HepG2 (cell line): Measurements from ENCODE around the gene PTPMT1. TPM values are rescaled to one million over a fixed set of nuclear protein-coding genes. Genes with fewer than 3 reads are reported as not detected.

Experiments
- ATAC-seq: fragments of 200-7000 bp; cut with Tn5 transposase; 3 replicates; pipeline ENCODE4 v1.9.1; 2020; ENCODE audit warnings: mild to moderate bottlenecking, moderate library complexity
- BruUV-seq: library from RNA; stranded (reverse); fragments of 400-500 nt; replicated peaks from 2 replicates; lab custom pipeline; 2021; lab: Mats Ljungman, UMichigan
- CTCF ChIA-PET: fragments of 300-600 bp; formaldehyde crosslinking; extraction: SDS; loops from one replicate; lab custom pipeline; 2021; ENCODE audit warnings: low total read pairs, inconsistent platforms, low intra/inter-chr PET ratio; lab: Yijun Ruan, JAX
- POLR2A ChIA-PET: fragments of 350-600 bp; sonication (Branson Sonifier 250); formaldehyde crosslinking; loops from one replicate; lab custom pipeline; 2020; ENCODE audit warnings: antibody characterized with exemption, inconsistent platforms; lab: Yijun Ruan, JAX
- DNase-seq: peaks from one replicate; pipeline ENCODE4 v3.0.0-alpha.2; 2015; ENCODE audit warnings: low spot score
- FAIRE-seq: peaks from 3 replicates; lab custom pipeline; 2011; peaks lifted over from hg19 to GRCh38; lab: Jason Lieb, UNC
- H2AFZ ChIP-seq: one replicate; pipeline ENCODE4 v1.6.1; 2011; ENCODE audit warnings: low read length, inconsistent platforms
- H3K27ac ChIP-seq: fragments of 300-600 bp; 3 replicates; pipeline ENCODE4 v1.8.0; 2011; ENCODE audit warnings: mixed run types, mild to moderate bottlenecking, mixed read lengths, low read length, inconsistent platforms; ENCODE audit not compliant: insufficient read depth; ENCODE audit errors: extremely low read length
- H3K27me3 ChIP-seq, 2 experiments: fragments of 200-600 bp in 1 of 2; 2 replicates in 1 of 2; 3 replicates in 1 of 2; pipeline versions ENCODE4 v1.6.0 to v1.8.0; 2011; ENCODE audit warnings: low read length in 2 of 2, mild to moderate bottlenecking in 2 of 2, moderate library complexity in 2 of 2, inconsistent platforms in 1 of 2; ENCODE audit not compliant: insufficient read depth in 2 of 2, control insufficient read depth in 1 of 2
- H3K36me3 ChIP-seq, 2 experiments: fragments of 200-600 bp in 1 of 2; replicated peaks in 1 of 2; 2 replicates in 1 of 2; 3 replicates in 1 of 2; pipeline versions ENCODE4 v1.5.1 to v1.8.0; 2011; ENCODE audit warnings: low read length in 2 of 2, inconsistent platforms in 1 of 2; ENCODE audit not compliant: insufficient read depth in 2 of 2, control insufficient read depth in 1 of 2
- H3K4me1 ChIP-seq: 2 replicates; pipeline ENCODE4 v1.5.1; 2012; ENCODE audit warnings: low read length, inconsistent platforms; ENCODE audit not compliant: insufficient read depth
- H3K4me2 ChIP-seq: 2 replicates; pipeline ENCODE4 v1.6.0; 2011; ENCODE audit warnings: low read depth, low read length, inconsistent platforms
- H3K4me3 ChIP-seq, 3 experiments: fragments of 200-600 bp in 1 of 3; sonication (generic), shearing (Covaris generic) in 1 of 3; replicated peaks in 1 of 3; 2 replicates each; pipeline ENCODE4 v1.5.1; 2011 to 2016; ENCODE audit warnings: low read length in 3 of 3, inconsistent platforms in 2 of 3, low read depth in 2 of 3, mild to moderate bottlenecking in 2 of 3, control low read depth in 1 of 3, mixed read lengths in 1 of 3; ENCODE audit not compliant: insufficient read depth in 1 of 3
- H3K79me2 ChIP-seq: one replicate; pipeline ENCODE4 v1.6.1; 2011; ENCODE audit warnings: low read length, inconsistent platforms; ENCODE audit not compliant: insufficient read depth
- H3K9ac ChIP-seq: 2 replicates; pipeline ENCODE4 v1.6.0; 2011; ENCODE audit warnings: mild to moderate bottlenecking, low read depth, low read length, inconsistent platforms; ENCODE audit not compliant: insufficient read depth
- H3K9me3 ChIP-seq: 2 replicates; pipeline ENCODE4 v1.5.1; 2012; ENCODE audit warnings: mild to moderate bottlenecking, low read length
- H4K20me1 ChIP-seq: 2 replicates; pipeline ENCODE4 v1.6.0; 2011; ENCODE audit warnings: inconsistent platforms, mild to moderate bottlenecking, low read length, moderate library complexity; ENCODE audit not compliant: insufficient read depth
- HNRNPUL1 ChIP-seq: fragments of 200-400 bp; formaldehyde crosslinking; IDR thresholded peaks from 2 replicates; pipeline ENCODE4 v1.6.1; 2017; ENCODE audit warnings: low read depth, mild to moderate bottlenecking, low read length, moderate library complexity
- WGBS: methylation state at CpG from one replicate; pipeline ENCODE4 v1.1.6; 2017; ENCODE audit warnings: low lambda C conversion rate; 5-methylcytosine and 5-hydroxymethylcytosine counted together
- in situ Hi-C: cut with HindIII; loops from 2 replicates; pipeline ENCODE4 v1.10.0; 2017; ENCODE audit warnings: low pct_unique_long_range_greater_than_20kb; ENCODE audit not compliant: extremely low pct_ligation_motif_present
- intact Hi-C: fragments of 100-400 bp; cut with micrococcal nuclease; formaldehyde crosslinking; loops from one replicate; pipeline ENCODE4 v1.10.0; 2022; ENCODE audit not compliant: unreplicated experiment
- polyA plus RNA-seq, 8 experiments: library from polyadenylated mRNA; depleted of rRNA in 3 of 8; stranded (reverse) in 7 of 8; unstranded in 1 of 8; fragments of >200 nt; fragmentation: Illumina TruSeq in 4 of 8; extraction: Trizol in 4 of 8; gene quantifications; 2 replicates each; pipeline versions ENCODE4 v1.2.1 to v1.2.3, GENCODE V29; 2011 to 2016; ENCODE audit warnings: low read depth in 4 of 8, missing spikeins in 1 of 8, mixed read lengths in 1 of 8; ENCODE audit not compliant: insufficient read depth in 1 of 8
- total RNA-seq, 5 experiments: library from RNA; depleted of rRNA; stranded (reverse); fragments of >200 nt; fragmentation: Illumina TruSeq; extraction: Trizol; gene quantifications; 2 replicates each; pipeline ENCODE4 v1.2.3, GENCODE V29; 2016; ENCODE audit warnings: low read depth in 1 of 5
- TF ChIP-seq, protein P1 (sequence below): sonication (generic); formaldehyde crosslinking; IDR thresholded peaks from 2 replicates; pipeline ENCODE4 v1.5.1; 2020; ENCODE audit warnings: mild to moderate bottlenecking, moderate library complexity, missing genetic modification reagents
- TF ChIP-seq, protein P2 (sequence below): sonication (generic); formaldehyde crosslinking; conservative IDR thresholded peaks from 2 replicates; pipeline ENCODE4 v1.4.0; 2020; ENCODE audit warnings: missing genetic modification reagents
- TF ChIP-seq, protein P3 (sequence below): sonication (generic); formaldehyde crosslinking; IDR thresholded peaks from 2 replicates; pipeline ENCODE4 v1.4.0; 2020; ENCODE audit warnings: mild to moderate bottlenecking, missing genetic modification reagents

PTPMT1 gene
- total and polyA plus RNA-seq, 2 of the 13 experiments (the other 11 are each of a cell fraction or from before 2014, with no cell fraction given) = 55.6 to 129 TPM

DNA sequence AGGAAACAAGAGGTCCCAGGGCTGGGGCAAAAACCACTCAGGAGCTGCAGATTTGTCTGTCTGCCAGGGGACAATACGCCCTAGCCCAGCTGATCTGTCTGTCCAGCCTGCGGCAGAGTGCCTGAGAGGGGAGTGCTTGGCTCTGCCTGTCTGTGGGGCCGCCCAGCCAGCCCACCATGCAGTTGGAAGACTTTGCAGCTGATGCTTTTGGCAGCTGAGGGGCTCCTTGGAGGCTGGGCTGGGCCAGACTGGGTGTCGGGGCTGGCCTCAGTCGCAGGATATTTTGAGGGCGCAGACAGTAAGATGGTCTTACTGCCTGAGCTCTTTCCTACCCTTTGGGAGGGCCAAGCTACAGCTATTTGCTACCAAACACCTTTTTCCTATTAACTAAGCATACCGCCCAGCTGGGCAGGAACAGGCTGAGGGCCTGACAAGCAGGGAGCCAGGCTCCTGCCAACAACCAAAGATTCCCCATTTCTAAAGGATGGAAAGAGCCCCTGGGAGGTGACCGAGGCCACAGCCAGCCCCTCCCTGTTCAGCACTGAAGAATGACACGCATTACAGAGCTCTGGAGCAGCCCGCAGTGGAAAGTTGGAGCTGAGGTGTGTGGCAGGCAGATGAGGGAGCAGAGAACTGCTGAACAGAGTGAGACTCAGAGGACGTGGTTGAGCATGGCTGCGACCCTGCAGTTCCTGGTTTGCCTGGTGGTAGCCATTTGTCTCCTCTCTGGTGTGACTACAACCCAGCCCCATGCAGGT is 20.9 kb downstream of the PTPMT1 start, which contains the start of gene FAM180B:
FAM180B (plus strand) TSS at position 581 of the 758 bp plus-strand sequence; CDS start at position 672, 91 bp downstream.
- peak within 1 kb of the TSS; percentile 58; the same call in 1 of the 2 replicates for H3K9ac ChIP-seq
- H2AFZ ChIP-seq = peak within 1 kb of the TSS; percentile 39
- no peaks in the 10 kb centered on the region for H3K9me3 ChIP-seq
- H4K20me1 ChIP-seq = no peaks in the 10 kb centered on the region
- FAIRE-seq (no peak), DNase-seq (no peak), ATAC-seq (peak; percentile 3; the same call in 1 of the 3 replicates)
- H3K79me2 ChIP-seq = no peaks in the 10 kb centered on the region
- in situ Hi-C loops = no loop called here
- no peaks in the 10 kb centered on the region for H3K27me3 ChIP-seq
- H3K36me3 ChIP-seq = peaks cover 10 to 30% of the 10 kb centered on the region in 2 experiments
- no peak within 1 kb of the TSS for H3K27ac ChIP-seq
- TF ChIP-seq, protein P1, sequence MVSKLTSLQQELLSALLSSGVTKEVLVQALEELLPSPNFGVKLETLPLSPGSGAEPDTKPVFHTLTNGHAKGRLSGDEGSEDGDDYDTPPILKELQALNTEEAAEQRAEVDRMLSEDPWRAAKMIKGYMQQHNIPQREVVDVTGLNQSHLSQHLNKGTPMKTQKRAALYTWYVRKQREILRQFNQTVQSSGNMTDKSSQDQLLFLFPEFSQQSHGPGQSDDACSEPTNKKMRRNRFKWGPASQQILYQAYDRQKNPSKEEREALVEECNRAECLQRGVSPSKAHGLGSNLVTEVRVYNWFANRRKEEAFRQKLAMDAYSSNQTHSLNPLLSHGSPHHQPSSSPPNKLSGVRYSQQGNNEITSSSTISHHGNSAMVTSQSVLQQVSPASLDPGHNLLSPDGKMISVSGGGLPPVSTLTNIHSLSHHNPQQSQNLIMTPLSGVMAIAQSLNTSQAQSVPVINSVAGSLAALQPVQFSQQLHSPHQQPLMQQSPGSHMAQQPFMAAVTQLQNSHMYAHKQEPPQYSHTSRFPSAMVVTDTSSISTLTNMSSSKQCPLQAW (CRISPR knock-in tag) = no peak
- TF ChIP-seq, protein P2, sequence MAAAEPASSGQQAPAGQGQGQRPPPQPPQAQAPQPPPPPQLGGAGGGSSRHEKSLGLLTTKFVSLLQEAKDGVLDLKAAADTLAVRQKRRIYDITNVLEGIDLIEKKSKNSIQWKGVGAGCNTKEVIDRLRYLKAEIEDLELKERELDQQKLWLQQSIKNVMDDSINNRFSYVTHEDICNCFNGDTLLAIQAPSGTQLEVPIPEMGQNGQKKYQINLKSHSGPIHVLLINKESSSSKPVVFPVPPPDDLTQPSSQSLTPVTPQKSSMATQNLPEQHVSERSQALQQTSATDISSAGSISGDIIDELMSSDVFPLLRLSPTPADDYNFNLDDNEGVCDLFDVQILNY = no peak
- TF ChIP-seq, protein P3, sequence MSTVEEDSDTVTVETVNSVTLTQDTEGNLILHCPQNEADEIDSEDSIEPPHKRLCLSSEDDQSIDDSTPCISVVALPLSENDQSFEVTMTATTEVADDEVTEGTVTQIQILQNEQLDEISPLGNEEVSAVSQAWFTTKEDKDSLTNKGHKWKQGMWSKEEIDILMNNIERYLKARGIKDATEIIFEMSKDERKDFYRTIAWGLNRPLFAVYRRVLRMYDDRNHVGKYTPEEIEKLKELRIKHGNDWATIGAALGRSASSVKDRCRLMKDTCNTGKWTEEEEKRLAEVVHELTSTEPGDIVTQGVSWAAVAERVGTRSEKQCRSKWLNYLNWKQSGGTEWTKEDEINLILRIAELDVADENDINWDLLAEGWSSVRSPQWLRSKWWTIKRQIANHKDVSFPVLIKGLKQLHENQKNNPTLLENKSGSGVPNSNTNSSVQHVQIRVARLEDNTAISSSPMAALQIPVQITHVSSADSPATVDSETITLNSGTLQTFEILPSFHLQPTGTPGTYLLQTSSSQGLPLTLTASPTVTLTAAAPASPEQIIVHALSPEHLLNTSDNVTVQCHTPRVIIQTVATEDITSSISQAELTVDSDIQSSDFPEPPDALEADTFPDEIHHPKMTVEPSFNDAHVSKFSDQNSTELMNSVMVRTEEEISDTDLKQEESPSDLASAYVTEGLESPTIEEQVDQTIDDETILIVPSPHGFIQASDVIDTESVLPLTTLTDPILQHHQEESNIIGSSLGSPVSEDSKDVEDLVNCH = no peak
- no peak for TF ChIP-seq HNRNPUL1
- intact Hi-C loops = loop anchor here (5.0 kb wide), 1 partner anchor 519 kb away; no protein-coding TSS in a partner anchor
- H3K4me3 ChIP-seq = peak within 1 kb of the TSS in 2 of 3 experiments; percentile 53 to 70; a peak in 2 of 6 replicates
- CTCF ChIA-PET = no interaction called here
- POLR2A ChIA-PET = interaction anchor here (0.5 to 1.0 kb wide), 3 partner anchors 11 to 133 kb away, joined by 3 to 5 read pairs (median 3); no protein-coding TSS in a partner anchor
- peak within 1 kb of the TSS; percentile 91 for H3K4me2 ChIP-seq
- no TSS peak for BruUV-seq
- H3K4me1 ChIP-seq = peaks cover 35% of the 10 kb centered on the region
- WGBS = 88% methylated on average over 6 of the region's 12 CpGs
